GM21447 (cell line): ENCODE measurements around the gene PKN3.

Source experiments
- ATAC-seq: cut with Tn5 transposase; IDR thresholded peaks from one replicate; pipeline ENCODE4 v1.9.1; 2021; ENCODE audit not compliant: unreplicated experiment

PKN3 gene

GRCh38 chr9:128733256-128733655 lies 31.0 kb downstream of the PKN3 start:
- no peak for ATAC-seq

- ATAC-seq: no peak
These were observed 33.1 kb downstream of the PKN3 start for GRCh38 chr9:128735373-128735772.

DNA sequence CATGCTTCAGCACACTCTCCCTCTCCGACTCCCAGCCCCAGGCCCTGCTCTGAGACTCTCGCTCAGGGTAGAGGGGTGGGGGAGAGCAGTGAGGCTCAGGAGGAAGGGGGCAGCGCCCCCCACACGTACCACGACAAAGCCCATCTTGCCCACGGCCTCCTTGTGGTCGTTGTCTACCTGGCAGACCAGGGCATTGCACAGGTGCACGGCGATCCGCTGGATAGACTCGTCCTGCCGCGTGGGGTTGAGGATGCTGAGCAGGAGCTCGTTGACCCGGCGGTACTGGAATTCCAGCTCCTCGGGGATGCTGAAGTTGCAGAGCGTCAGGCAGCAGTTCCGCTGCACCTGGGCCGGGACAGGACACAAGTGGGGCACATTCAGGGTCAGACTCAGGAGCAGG lies 40.1 kb downstream of the PKN3 start:
- ATAC-seq: no peak

DNA sequence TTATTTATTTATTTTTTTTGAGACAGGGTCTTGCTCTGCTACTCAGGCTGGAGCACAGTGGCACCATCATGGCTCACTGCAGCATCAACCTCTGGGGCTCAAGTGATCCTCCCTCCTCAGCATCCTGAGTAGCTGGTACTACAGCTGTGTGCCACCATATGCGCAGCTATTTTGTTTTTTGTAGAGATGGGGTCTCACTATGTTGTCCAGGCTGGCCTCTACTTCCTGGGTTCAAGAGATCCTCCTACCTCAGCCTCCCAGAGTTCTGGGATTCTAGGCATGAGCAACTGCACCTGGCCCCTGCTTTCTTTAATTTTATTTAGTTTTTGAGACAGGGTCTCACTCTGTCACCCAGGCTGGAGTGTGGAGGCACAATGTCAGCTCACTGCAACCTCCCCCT lies 41.1 kb downstream of the PKN3 start:
- no peak for ATAC-seq

GRCh38 chr9:128747241-128747640 lies 44.9 kb downstream of the PKN3 start:
- no peak for ATAC-seq

DNA sequence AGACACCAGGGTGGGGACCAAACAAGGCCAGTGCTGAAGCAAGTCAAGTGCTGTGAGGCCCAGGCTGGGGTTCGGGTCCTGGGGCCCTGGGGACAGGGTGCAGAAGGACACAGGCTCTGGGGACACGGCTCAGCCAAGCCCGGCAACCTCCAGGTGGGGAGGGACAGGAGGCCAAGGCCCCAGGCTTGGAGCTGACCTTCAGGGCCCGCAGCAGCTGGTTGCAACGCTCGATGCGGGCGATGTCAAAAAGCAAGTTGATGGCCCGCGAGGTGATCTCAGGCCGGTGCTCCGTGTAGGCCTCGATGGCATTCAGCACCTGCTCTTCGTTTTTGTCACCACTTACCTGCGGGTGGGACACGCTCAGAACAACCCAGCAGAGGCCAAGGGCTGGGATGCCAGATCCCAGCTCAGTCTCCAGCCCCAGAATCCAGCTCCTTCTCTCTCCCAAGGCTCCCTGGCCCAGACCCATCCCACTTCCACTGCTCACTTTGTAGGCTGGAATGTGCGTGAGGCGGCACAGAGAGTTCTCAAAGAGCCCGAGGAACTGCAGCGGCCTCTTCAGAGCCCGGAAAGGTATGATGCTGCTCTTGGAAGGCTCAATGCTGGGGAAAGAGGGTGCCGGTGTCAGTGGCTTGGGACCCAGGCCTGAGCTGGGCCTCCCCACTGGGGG lies 48.8 kb downstream of the PKN3 start:
- ATAC-seq: no peak

DNA sequence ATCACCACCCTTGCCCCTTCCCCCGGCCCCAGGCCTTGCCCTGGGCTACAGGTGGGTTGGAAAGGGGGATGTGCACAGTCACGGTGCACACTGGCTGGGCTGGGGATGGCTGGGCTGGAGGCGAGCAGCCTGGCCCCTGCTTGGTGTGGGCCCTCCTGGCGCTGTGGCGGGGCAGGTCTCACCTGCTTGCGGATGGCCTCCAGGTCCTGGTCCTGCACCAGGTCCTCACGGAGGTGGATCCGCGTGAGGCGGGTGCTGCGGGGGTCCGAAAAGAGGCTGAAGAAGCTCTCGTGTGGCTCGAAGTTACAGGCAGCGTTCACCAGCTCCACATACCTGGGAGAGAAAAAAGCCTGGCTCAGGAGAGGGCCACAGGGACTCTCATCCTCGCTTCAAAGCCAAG lies 51.3 kb downstream of the PKN3 start:
- no peak for ATAC-seq

DNA sequence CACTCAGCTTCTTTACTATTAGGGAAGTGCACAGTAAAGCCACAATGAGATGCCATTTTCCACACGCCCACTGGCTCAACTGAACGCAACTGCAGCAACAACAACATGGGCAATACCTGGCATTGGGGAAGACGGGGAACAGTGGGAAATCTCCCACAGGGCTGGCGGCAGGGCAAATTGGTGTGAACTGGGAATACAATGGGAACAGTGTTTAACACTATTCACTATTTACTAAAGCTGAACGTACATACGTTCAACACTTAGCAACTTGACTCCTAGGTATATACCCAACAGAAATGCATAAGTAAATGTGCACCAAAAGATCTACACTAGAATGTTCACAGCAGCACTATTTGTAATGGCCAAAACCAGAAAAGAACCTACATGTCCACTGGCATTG lies 55.3 kb downstream of the PKN3 start:
- ATAC-seq: no peak

GRCh38 chr9:128762671-128763449 lies 60.6 kb downstream of the PKN3 start:
- no peak for ATAC-seq

GRCh38 chr9:128764361-128764760 lies 62.1 kb downstream of the PKN3 start:
- no peak for ATAC-seq

GRCh38 chr9:128765499-128765898 lies 63.2 kb downstream of the PKN3 start:
- ATAC-seq: no peak

- ATAC-seq: no peak
These were observed 66.3 kb downstream of the PKN3 start for GRCh38 chr9:128768606-128769005.
